Bronchial epithelial cell (primary cell): ENCODE data around the gene CRK. TPM values are rescaled to one million over a fixed set of nuclear protein-coding genes. Genes with fewer than 3 reads are reported as not detected.

Experiments
- DNase-seq: peaks from one replicate; pipeline ENCODE4 v3.0.0-alpha.2; 2010; ENCODE audit warnings: low read depth
- FAIRE-seq: peaks from 2 replicates; lab custom pipeline; 2011; peaks lifted over from hg19 to GRCh38; lab: Jason Lieb, UNC
- H3K27me3 ChIP-seq: 2 replicates; pipeline ENCODE4 v1.5.1; 2011; ENCODE audit warnings: low read length; ENCODE audit not compliant: control insufficient read depth, insufficient read depth
- H3K36me3 ChIP-seq: 2 replicates; pipeline ENCODE4 v1.5.1; 2011; ENCODE audit warnings: low read length; ENCODE audit not compliant: control insufficient read depth, insufficient read depth
- H3K4me3 ChIP-seq: 2 replicates; pipeline ENCODE4 v1.5.1; 2011; ENCODE audit warnings: mild to moderate bottlenecking, low read depth, low read length, control low read depth
- CTCF ChIP-seq: IDR thresholded peaks from 2 replicates; pipeline ENCODE4 v1.5.1; 2011; ENCODE audit warnings: mild to moderate bottlenecking, moderate library complexity, low read length, control low read depth, inconsistent platforms; ENCODE audit not compliant: insufficient read depth, severe bottlenecking
- total RNA-seq: library from RNA; depleted of rRNA; stranded (reverse); fragments of >200 nt; gene quantifications from 2 replicates; pipeline ENCODE4 v1.2.1, GENCODE V29; 2014

The CRK gene
- total RNA-seq, 1 donor from 2014 or later, result 152 TPM

GRCh38 chr17:1494203-1494602 is 38.2 kb upstream of the CRK start:
- DNase-seq, result no peak

GRCh38 chr17:1493291-1493980 is 37.4 kb upstream of the CRK start:
- DNase-seq (no peak), FAIRE-seq (no peak)
- no peaks in the 10 kb centered on the region for H3K27me3 ChIP-seq
- peaks cover 9% of the 10 kb centered on the region for H3K36me3 ChIP-seq
- no peak for TF ChIP-seq CTCF
- no peak overlapping the region for H3K4me3 ChIP-seq

More at GRCh38 chr17:1494203-1494602, 38.2 kb upstream of the CRK start:
- Histone ChIP-seq H3K36me3 (peaks cover 9% of the 10 kb centered on the region), H3K27me3 (no peaks in the 10 kb centered on the region), H3K4me3 (no peak overlapping the region)
- TF ChIP-seq CTCF, result no peak
- no peak for FAIRE-seq

GRCh38 chr17:1492249-1493206 is 36.5 kb upstream of the CRK start, which contains the start of gene MYO1C:
Gene MYO1C, minus strand, starts transcription at chr17:1492686. Its CDS starts 199 bp downstream, at chr17:1492487.
- FAIRE-seq, result no peak
- DNase-seq, result no peak
- TF ChIP-seq CTCF, result no peak
- H3K4me3 ChIP-seq, result peak within 1 kb of the TSS; percentile 91
- peaks cover 7% of the 10 kb centered on the region for H3K36me3 ChIP-seq
- no peaks in the 10 kb centered on the region for H3K27me3 ChIP-seq

GRCh38 chr17:1491443-1492248 is 35.6 kb upstream of the CRK start:
- Histone ChIP-seq H3K36me3 (peaks cover 7% of the 10 kb centered on the region), H3K4me3 (peak overlapping the region; percentile 91), H3K27me3 (no peaks in the 10 kb centered on the region)
- DNase-seq, result no peak
- FAIRE-seq, result no peak
- no peak for TF ChIP-seq CTCF

- no peak for TF ChIP-seq CTCF
- Histone ChIP-seq H3K4me3 (peak overlapping the region; percentile 91), H3K27me3 (no peaks in the 10 kb centered on the region), H3K36me3 (peaks cover 2% of the 10 kb centered on the region)
- FAIRE-seq, result no peak
- peak; percentile 30 for DNase-seq
Measured at GRCh38 chr17:1490643-1491442, 34.8 kb upstream of the CRK start.
